Neuronal stem cell (in vitro differentiated cells): ENCODE measurements around the gene SCUBE2.
A peak's percentile ranks its signal among the peaks of the same experiment; 100 is the strongest.

Experiments used
- DNase-seq: peaks from one replicate; pipeline ENCODE4 v3.0.0-alpha.2; 2013; ENCODE audit warnings: low spot score
- H2AFZ ChIP-seq: one replicate; pipeline ENCODE4 v1.6.1; 2013; ENCODE audit warnings: mild to moderate bottlenecking, low read length, inconsistent platforms
- H2AK5ac ChIP-seq: 2 replicates; pipeline ENCODE4 v1.6.1; 2013; ENCODE audit warnings: low read depth, mild to moderate bottlenecking, inconsistent platforms, low read length, moderate library complexity, mixed read lengths
- H2BK120ac ChIP-seq: 2 replicates; pipeline ENCODE4 v1.6.1; 2013; ENCODE audit warnings: low read depth, mild to moderate bottlenecking, inconsistent platforms, low read length, moderate library complexity, mixed read lengths
- H2BK12ac ChIP-seq: one replicate; pipeline ENCODE4 v1.6.1; 2013; ENCODE audit warnings: low read length, inconsistent platforms
- H2BK15ac ChIP-seq: 2 replicates; pipeline ENCODE4 v1.6.1; 2013; ENCODE audit warnings: mild to moderate bottlenecking, low read length, inconsistent platforms, mixed read lengths
- H2BK5ac ChIP-seq: one replicate; pipeline ENCODE4 v1.6.1; 2013; ENCODE audit warnings: inconsistent platforms, mild to moderate bottlenecking, low read length, moderate library complexity
- H3K14ac ChIP-seq: one replicate; pipeline ENCODE4 v1.6.1; 2013; ENCODE audit warnings: low read length, inconsistent platforms
- H3K18ac ChIP-seq: 2 replicates; pipeline ENCODE4 v1.6.1; 2013; ENCODE audit warnings: low read length, inconsistent platforms
- H3K23ac ChIP-seq: 2 replicates; pipeline ENCODE4 v1.6.1; 2013; ENCODE audit warnings: low read depth, mild to moderate bottlenecking, mixed read lengths, low read length, inconsistent platforms; ENCODE audit not compliant: poor library complexity
- H3K27ac ChIP-seq: replicated peaks from 3 replicates; pipeline ENCODE4 v1.5.1; 2013; ENCODE audit warnings: low read length, inconsistent platforms
- H3K27me3 ChIP-seq, 3 experiments: 2 replicates each; pipeline ENCODE4 v1.6.1; 2013; ENCODE audit warnings: low read length in 3 of 3, mild to moderate bottlenecking in 2 of 3, inconsistent platforms in 1 of 3, low read depth in 1 of 3, mixed read lengths in 1 of 3, moderate library complexity in 1 of 3; ENCODE audit not compliant: control insufficient read depth in 3 of 3, insufficient read depth in 3 of 3
- H3K36me3 ChIP-seq, 2 donors: replicated peaks in 1 of 2; 2 replicates each; pipeline ENCODE4 v1.6.1; 2013; ENCODE audit warnings: low read length in 2 of 2; ENCODE audit not compliant: control insufficient read depth in 2 of 2, insufficient read depth in 2 of 2
- H3K4ac ChIP-seq: 2 replicates; pipeline ENCODE4 v1.6.1; 2013; ENCODE audit warnings: inconsistent platforms, mild to moderate bottlenecking, low read length, moderate library complexity
- H3K4me1 ChIP-seq, 2 donors: 1 replicate in 1 of 2; 2 replicates in 1 of 2; pipeline ENCODE4 v1.6.1; 2013; ENCODE audit warnings: low read length in 2 of 2, low read depth in 1 of 2; ENCODE audit not compliant: control insufficient read depth in 2 of 2, insufficient read depth in 1 of 2
- H3K4me2 ChIP-seq: one replicate; pipeline ENCODE4 v1.6.1; 2013; ENCODE audit warnings: mild to moderate bottlenecking, low read length, inconsistent platforms; ENCODE audit not compliant: insufficient read depth, poor library complexity, severe bottlenecking
- H3K4me3 ChIP-seq, 2 donors: 2 replicates each; pipeline ENCODE4 v1.5.1; 2013; ENCODE audit warnings: low read length in 2 of 2, mild to moderate bottlenecking in 2 of 2, inconsistent platforms in 1 of 2, moderate library complexity in 1 of 2
- H3K79me1 ChIP-seq: one replicate; pipeline ENCODE4 v1.6.1; 2013; ENCODE audit warnings: low read depth, mild to moderate bottlenecking, inconsistent platforms, low read length, moderate library complexity
- H3K9ac ChIP-seq: one replicate; pipeline ENCODE4 v1.6.1; 2013; ENCODE audit warnings: mild to moderate bottlenecking, low read depth, low read length, inconsistent platforms; ENCODE audit not compliant: poor library complexity
- H3K9me3 ChIP-seq, 2 donors: replicated peaks in 1 of 2; 2 replicates each; pipeline versions ENCODE3 to v1.6.1; 2013; ENCODE audit warnings: low read length in 2 of 2, mild to moderate bottlenecking in 2 of 2, inconsistent platforms in 1 of 2, low read depth in 1 of 2, mixed read lengths in 1 of 2, moderate library complexity in 1 of 2; ENCODE audit not compliant: control insufficient read depth in 2 of 2, insufficient read depth in 1 of 2
- H4K8ac ChIP-seq: one replicate; pipeline ENCODE4 v1.6.1; 2013; ENCODE audit warnings: low read depth, mild to moderate bottlenecking, inconsistent platforms, low read length, moderate library complexity
- H4K91ac ChIP-seq: one replicate; pipeline ENCODE4 v1.6.1; 2013; ENCODE audit warnings: low read length, low read depth, mild to moderate bottlenecking, inconsistent platforms; ENCODE audit not compliant: poor library complexity
- WGBS, 2 donors: extraction: QIAGEN DNeasy Blood & Tissue Kit; methylation state at CpG; one replicate each; pipeline ENCODE4 v1.1.7; 2013; ENCODE audit warnings: missing lambda C conversion rate in 2 of 2, mixed read lengths in 1 of 2; ENCODE audit not compliant: insufficient read length in 2 of 2, insufficient replicate concordance in 1 of 2; ENCODE audit errors: extremely low coverage in 2 of 2; 5-methylcytosine and 5-hydroxymethylcytosine counted together

SCUBE2 gene

DNA sequence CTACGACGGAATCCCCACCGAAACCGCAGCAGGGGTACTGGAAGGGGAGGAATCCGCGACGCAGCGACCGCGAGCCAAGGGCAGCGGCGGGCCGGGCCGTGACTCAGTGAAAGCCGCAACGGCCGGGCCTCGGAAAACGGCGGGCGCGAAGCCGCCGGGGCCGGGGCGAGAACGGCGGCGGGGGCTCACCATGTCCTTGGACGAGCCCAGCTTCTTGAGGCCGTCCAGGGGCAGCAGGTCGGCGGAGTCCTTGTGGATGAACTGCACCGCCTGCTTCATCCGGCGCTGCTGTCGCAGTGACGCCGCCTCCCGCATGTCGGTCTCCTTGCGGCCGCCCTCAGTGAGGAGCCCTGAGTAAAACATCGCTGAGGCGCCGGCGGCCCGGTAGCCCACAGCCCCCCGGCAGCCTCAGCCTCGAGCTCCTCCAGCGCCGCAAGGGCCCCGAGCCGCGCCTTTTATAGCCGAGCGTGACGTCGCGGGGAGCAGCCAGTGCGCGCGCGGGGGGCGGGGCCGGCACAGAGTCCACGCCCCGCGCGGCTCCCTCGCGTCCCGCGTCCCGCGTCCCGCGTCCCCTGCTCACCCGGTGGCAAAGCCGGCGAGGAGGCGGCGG, 87.7 kb downstream of the SCUBE2 start, which contains the start of gene NRIP3:
Gene NRIP3, minus strand, starts transcription at position 429 of the 610 bp plus-strand sequence. Its CDS starts 66 bp downstream, at position 363.
- peaks cover 0 to 96% (median 37%) of the 10 kb centered on the region in 3 experiments for H3K27me3 ChIP-seq
- no peak within 1 kb of the TSS for H3K14ac ChIP-seq
- H2AK5ac ChIP-seq = peak within 1 kb of the TSS; percentile 32
- peak within 1 kb of the TSS; percentile 95 for H2AFZ ChIP-seq
- H2BK15ac ChIP-seq = no peak within 1 kb of the TSS
- H3K27ac ChIP-seq = no peak within 1 kb of the TSS
- H3K18ac ChIP-seq = peak within 1 kb of the TSS; percentile 92
- WGBS, 2 donors = no CpG with 5 or more reads among the region's 83 CpGs
- no peaks in the 10 kb centered on the region for H3K36me3 ChIP-seq
- H3K79me1 ChIP-seq = no peaks in the 10 kb centered on the region
- H3K9ac ChIP-seq = peak within 1 kb of the TSS; percentile 91
- H3K4me3 ChIP-seq = peak within 1 kb of the TSS; percentile 42 to 81
- H2BK120ac ChIP-seq = peak within 1 kb of the TSS; percentile 85
- H4K8ac ChIP-seq = no peak within 1 kb of the TSS
- no peak within 1 kb of the TSS for H4K91ac ChIP-seq
- peak; percentile 66 for DNase-seq
- peak within 1 kb of the TSS; percentile 86 for H3K23ac ChIP-seq
- H2BK5ac ChIP-seq = no peak within 1 kb of the TSS
- H3K4ac ChIP-seq = no peak within 1 kb of the TSS
- peaks cover 2 to 10% of the 10 kb centered on the region in 2 donors for H3K4me1 ChIP-seq
- H2BK12ac ChIP-seq = no peak within 1 kb of the TSS
- H3K9me3 ChIP-seq = no peaks in the 10 kb centered on the region
- peak within 1 kb of the TSS; percentile 96 for H3K4me2 ChIP-seq

DNA sequence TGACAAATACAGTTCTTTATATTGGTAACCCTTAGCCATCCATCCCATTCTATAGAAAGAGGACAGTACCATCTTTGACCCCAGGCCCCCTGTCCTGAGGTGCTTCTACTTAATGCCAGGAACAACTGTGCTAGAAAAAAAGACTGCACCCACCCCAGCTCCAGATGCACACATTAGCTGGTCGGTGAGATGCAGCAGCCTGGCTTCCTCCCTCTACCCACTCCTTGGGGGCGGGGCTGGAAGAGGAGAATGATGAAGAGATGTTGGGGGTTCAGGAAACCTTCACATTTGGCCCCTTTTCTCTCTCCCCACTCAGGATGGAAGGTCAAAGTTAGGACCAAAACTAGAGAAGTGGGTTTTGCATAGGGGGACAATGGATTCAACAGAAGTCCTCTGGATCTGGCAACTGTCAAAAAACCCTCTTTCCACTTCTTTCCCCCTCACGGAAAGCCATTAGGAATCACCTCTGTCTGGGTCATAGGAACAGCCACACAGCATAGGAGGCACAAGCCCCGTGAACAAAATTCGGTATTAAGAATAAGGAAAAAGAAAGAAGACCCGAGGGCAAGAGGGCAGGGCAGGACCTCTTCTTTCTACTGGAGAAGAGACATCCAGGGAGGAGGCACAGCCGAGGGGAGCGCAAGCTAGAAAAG, 88.4 kb downstream of the SCUBE2 start:
- Histone ChIP-seq H2BK12ac (no peak overlapping the region), H3K79me1 (no peaks in the 10 kb centered on the region), H3K14ac (no peak overlapping the region), H3K9me3 (no peaks in the 10 kb centered on the region), H3K18ac (no peak overlapping the region), H2AFZ (peak overlapping the region; percentile 95), H3K27me3 (peaks cover 0 to 96% (median 37%) of the 10 kb centered on the region in 3 experiments), H3K4me2 (peak overlapping the region; percentile 96), H4K91ac (no peak overlapping the region), H3K4me1 (peaks cover 2 to 10% of the 10 kb centered on the region in 2 donors), H2AK5ac (no peak overlapping the region), H3K4me3 (peak overlapping the region; percentile 42 to 81), H4K8ac (no peak overlapping the region), H3K9ac (peak overlapping the region; percentile 91), H3K36me3 (no peaks in the 10 kb centered on the region), H2BK15ac (no peak overlapping the region), H3K27ac (no peak overlapping the region), H3K4ac (no peak overlapping the region), H3K23ac (no peak overlapping the region), H2BK120ac (no peak overlapping the region), H2BK5ac (no peak overlapping the region)
- WGBS, 2 donors = no CpG with 5 or more reads among the region's 8 CpGs
- DNase-seq = no peak

- H3K4me3 ChIP-seq = no peak overlapping the region
- no peak overlapping the region for H3K18ac ChIP-seq
- H3K27me3 ChIP-seq = peaks cover 0 to 84% (median 37%) of the 10 kb centered on the region in 3 experiments
- no peak overlapping the region for H2AFZ ChIP-seq
- H3K14ac ChIP-seq = no peak overlapping the region
- no peak overlapping the region for H4K8ac ChIP-seq
- no peaks in the 10 kb centered on the region for H3K79me1 ChIP-seq
- no peak overlapping the region for H3K27ac ChIP-seq
- H4K91ac ChIP-seq = no peak overlapping the region
- no peak overlapping the region for H3K4me2 ChIP-seq
- no peak overlapping the region for H3K23ac ChIP-seq
- H2AK5ac ChIP-seq = no peak overlapping the region
- no peak overlapping the region for H2BK5ac ChIP-seq
- no peak overlapping the region for H3K4ac ChIP-seq
- H3K4me1 ChIP-seq = peaks cover 2 to 10% of the 10 kb centered on the region in 2 donors
- no peak overlapping the region for H2BK15ac ChIP-seq
- no peak overlapping the region for H2BK12ac ChIP-seq
- no CpG with 5 or more reads among the region's 6 CpGs for WGBS, 2 donors
- no peaks in the 10 kb centered on the region for H3K9me3 ChIP-seq
- H3K36me3 ChIP-seq = no peaks in the 10 kb centered on the region
- no peak overlapping the region for H2BK120ac ChIP-seq
- no peak overlapping the region for H3K9ac ChIP-seq
- DNase-seq = no peak
Measured at GRCh38 chr11:9001736-9002135, 89.7 kb downstream of the SCUBE2 start.

- Histone ChIP-seq H3K4ac (no peak overlapping the region), H2BK120ac (no peak overlapping the region), H2AFZ (no peak overlapping the region), H3K36me3 (no peaks in the 10 kb centered on the region), H3K27ac (no peak overlapping the region), H3K4me3 (no peak overlapping the region), H2BK15ac (no peak overlapping the region), H3K4me1 (peaks cover 0 to 10% of the 10 kb centered on the region in 2 donors), H3K79me1 (no peaks in the 10 kb centered on the region), H3K9ac (no peak overlapping the region), H4K8ac (no peak overlapping the region), H2BK12ac (no peak overlapping the region), H3K9me3 (no peaks in the 10 kb centered on the region), H2AK5ac (no peak overlapping the region), H3K27me3 (peaks cover 0 to 64% (median 8%) of the 10 kb centered on the region in 3 experiments), H2BK5ac (no peak overlapping the region), H3K18ac (no peak overlapping the region), H4K91ac (no peak overlapping the region), H3K4me2 (no peak overlapping the region), H3K14ac (no peak overlapping the region), H3K23ac (no peak overlapping the region)
- DNase-seq = no peak
- no CpG with 5 or more reads among the region's 2 CpGs for WGBS, 2 donors
Measured at GRCh38 chr11:8998017-8998416, 93.4 kb downstream of the SCUBE2 start.
